ENCODE measurements around the gene MYL7.
"Not testable (repeated sequence)": the region's sequence is repeated elsewhere in the genome, so short reads cannot be mapped to it uniquely, and the experiment has no call there.

MYL7 gene

DNA sequence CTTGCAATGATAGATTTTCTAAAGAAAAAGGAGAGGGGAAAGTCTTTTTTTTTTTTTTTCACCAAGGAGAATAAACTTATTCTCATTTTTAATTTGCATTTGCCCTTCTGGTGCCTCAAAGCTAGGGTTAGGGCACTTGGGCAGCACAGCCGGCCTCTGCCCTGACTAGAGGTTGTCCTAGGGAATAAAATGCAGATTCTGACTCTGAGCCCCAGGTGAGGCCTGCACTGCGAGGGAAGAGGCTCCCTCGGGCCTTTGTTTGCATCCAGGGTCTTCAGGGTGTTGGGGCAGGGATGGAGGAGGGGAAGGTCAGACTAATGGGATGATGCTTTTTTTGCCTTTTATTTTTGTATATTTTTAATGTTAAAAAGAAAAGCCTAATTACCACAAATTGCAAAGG is 7.8 kb downstream of the MYL7 start:
- no peak for DNase-seq (ENCODE audit: low spot score)
- no peak for TF ChIP-seq CTCF (IDR thresholded peaks at IDR 0.05; ENCODE audit: extremely low read depth, missing control alignments)

- DNase-seq (ENCODE audit: low spot score) = no peak
- TF ChIP-seq CTCF (IDR thresholded peaks at IDR 0.05; ENCODE audit: extremely low read depth, missing control alignments) = no peak
Observed at GRCh38 chr7:44132039-44132438, 9.1 kb downstream of the MYL7 start.

GRCh38 chr7:44131173-44132029 is 9.7 kb downstream of the MYL7 start:
- TF ChIP-seq CTCF (IDR thresholded peaks at IDR 0.05; ENCODE audit: extremely low read depth, missing control alignments) = peak; percentile 6
- DNase-seq (ENCODE audit: low spot score) = no peak

GRCh38 chr7:44128721-44129582 is 12.2 kb downstream of the MYL7 start:
- no peak for DNase-seq (ENCODE audit: low spot score)
- TF ChIP-seq CTCF (IDR thresholded peaks at IDR 0.05; ENCODE audit: extremely low read depth, missing control alignments) = no peak

GRCh38 chr7:44127161-44127560 is 14.0 kb downstream of the MYL7 start:
- DNase-seq (ENCODE audit: low spot score) = no peak
- TF ChIP-seq CTCF (IDR thresholded peaks at IDR 0.05; ENCODE audit: extremely low read depth, missing control alignments) = no peak

- not testable (repeated sequence) for DNase-seq (ENCODE audit: low spot score)
Observed at GRCh38 chr7:44126574-44126973, 14.6 kb downstream of the MYL7 start.

DNA sequence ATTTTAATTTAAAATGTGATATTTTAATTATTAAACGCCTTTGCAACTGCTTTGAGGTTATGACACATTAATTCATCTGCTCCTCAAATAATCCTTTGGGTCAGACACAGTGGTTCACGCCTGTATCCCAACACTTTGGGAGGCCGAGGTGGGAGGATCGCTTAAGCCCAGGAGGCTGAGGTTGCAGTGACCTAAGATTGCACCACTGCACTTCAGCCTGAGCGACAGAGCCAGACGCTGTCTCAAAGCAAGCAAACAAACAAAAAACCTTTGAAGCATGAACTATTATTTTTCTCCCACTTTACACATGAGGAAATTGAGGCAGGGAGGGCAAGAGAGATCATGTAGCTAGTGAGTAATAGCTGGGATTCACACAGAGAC is 16.3 kb downstream of the MYL7 start:
- DNase-seq (ENCODE audit: low spot score) = no peak
- TF ChIP-seq CTCF (IDR thresholded peaks at IDR 0.05; ENCODE audit: extremely low read depth, missing control alignments) = no peak

All from GM20000 (cell line).